Suprapubic skin (tissue), 3 donors: ENCODE data around the gene RIBC2.

Source experiments
- CTCF ChIP-seq, 2 donors: fragments of 200-600 bp in 1 of 2; fragments of 450-650 bp in 1 of 2; sonication (generic) in 1 of 2; IDR thresholded peaks; one replicate each; pipeline ENCODE4 v1.5.1; 2016 to 2019; ENCODE audit warnings: antibody characterized with exemption in 2 of 2, mild to moderate bottlenecking in 1 of 2, moderate library complexity in 1 of 2
- EP300 ChIP-seq: sonication (generic); formaldehyde crosslinking; IDR thresholded peaks from one replicate; pipeline ENCODE4 v1.6.1; 2017; ENCODE audit warnings: antibody characterized with exemption
- POLR2A ChIP-seq, 2 donors: fragments of 450-650 bp; IDR thresholded peaks; one replicate each; pipeline ENCODE4 v1.6.1; 2017; ENCODE audit warnings: antibody characterized with exemption in 2 of 2, mild to moderate bottlenecking in 2 of 2, moderate library complexity in 2 of 2

GRCh38 chr22:45475063-45475747, 61.7 kb downstream of the RIBC2 start:
- no peak for TF ChIP-seq CTCF (IDR thresholded peaks at IDR 0.05)
- TF ChIP-seq POLR2A (IDR thresholded peaks at IDR 0.05) = no peak
- no peak for TF ChIP-seq EP300
